Left lung (tissue), 10 donors: ENCODE results near the gene NLRC5. TPM values are rescaled to one million over a fixed set of nuclear protein-coding genes. Genes with fewer than 3 reads are reported as not detected.
A peak's percentile ranks its signal among the peaks of the same experiment; 100 is the strongest.

Source experiments
- ATAC-seq: fragments of 200-7000 bp; cut with Tn5 transposase; one replicate; pipeline ENCODE4 v1.9.1; 2020; ENCODE audit warnings: moderate library complexity
- DNase-seq, 4 donors: peaks; one replicate each; pipeline ENCODE4 v3.0.0-alpha.2; 2013 to 2020
- H3K27ac ChIP-seq, 2 donors: fragments of 200-600 bp; sonication (generic) in 1 of 2; one replicate each; pipeline versions ENCODE4 v1.5.0 to v1.8.0; 2020 to 2021
- H3K27me3 ChIP-seq, 2 donors: fragments of 200-600 bp; sonication (generic) in 1 of 2; one replicate each; pipeline versions ENCODE4 v1.5.0 to v1.8.0; 2020 to 2021
- H3K36me3 ChIP-seq, 2 donors: fragments of 200-600 bp; sonication (generic) in 1 of 2; one replicate each; pipeline versions ENCODE4 v1.5.0 to v1.8.0; 2020 to 2021
- H3K4me1 ChIP-seq, 2 donors: fragments of 200-600 bp; one replicate each; pipeline ENCODE4 v1.8.0; 2021
- H3K4me3 ChIP-seq, 2 donors: fragments of 200-600 bp; sonication (generic) in 1 of 2; one replicate each; pipeline versions ENCODE4 v1.5.0 to v1.8.0; 2020 to 2021; ENCODE audit warnings: mild to moderate bottlenecking in 1 of 2
- H3K9me3 ChIP-seq, 2 donors: fragments of 200-600 bp; sonication (generic) in 1 of 2; one replicate each; pipeline versions ENCODE4 v1.5.0 to v1.8.0; 2020 to 2021
- CTCF ChIP-seq, 2 donors: fragments of 200-600 bp; sonication (generic) in 1 of 2; IDR thresholded peaks; one replicate each; pipeline versions ENCODE4 v1.5.0 to v1.8.0; 2021; ENCODE audit warnings: antibody characterized with exemption in 2 of 2
- intact Hi-C, 2 donors: fragments of 100-400 bp; cut with DNase I; formaldehyde crosslinking; loops; one replicate each; pipeline versions ENCODE4 v1.11.2 to v1.14.2; 2022
- polyA plus RNA-seq, 6 donors: library from polyadenylated mRNA; unstranded; fragments of 120-200 nt; gene quantifications; one replicate each; pipeline ENCODE4 v1.2.1, GENCODE V29; 2013; ENCODE audit not compliant: insufficient read length in 6 of 6
- total RNA-seq, 2 donors: library from RNA; stranded (reverse); fragmentation: NEBNext Ultra II Directional; extraction: Animal tissue kit (Norgen Biotek cat#: 25700); gene quantifications; one replicate each; pipeline ENCODE4 v1.2.1, GENCODE V29; 2021
- donor health status: DM: no; HTN: yes; CAD: no.
- donor health status: DM: no; HTN: no; CAD: no.

The NLRC5 gene
- total and polyA plus RNA-seq, 8 donors = 9.8 to 93.3 (median 12.9) TPM

- no peak for TF ChIP-seq CTCF (IDR thresholded peaks at IDR 0.05)
- Histone ChIP-seq H3K4me3 (no peak overlapping the region), H3K9me3 (no peaks in the 10 kb centered on the region), H3K27ac (no peak overlapping the region), H3K4me1 (peaks cover under 1 to 23% of the 10 kb centered on the region in 2 donors), H3K36me3 (peaks cover 0 to 98% of the 10 kb centered on the region in 2 donors), H3K27me3 (no peaks in the 10 kb centered on the region)
- DNase-seq = no peak
- ATAC-seq = no peak
- intact Hi-C loops = no loop called here
Observed at GRCh38 chr16:56943761-56944375, 45.5 kb upstream of the NLRC5 start.

GRCh38 chr16:56944954-56945839 lies 44.2 kb upstream of the NLRC5 start:
- Histone ChIP-seq H3K36me3 (peaks cover 0 to 87% of the 10 kb centered on the region in 2 donors), H3K27me3 (no peaks in the 10 kb centered on the region), H3K4me1 (peaks cover 0 to 10% of the 10 kb centered on the region in 2 donors), H3K4me3 (no peak overlapping the region), H3K9me3 (no peaks in the 10 kb centered on the region), H3K27ac (no peak overlapping the region)
- DNase-seq (no peak), ATAC-seq (peak; percentile 42)
- no peak for TF ChIP-seq CTCF (IDR thresholded peaks at IDR 0.05)
- intact Hi-C loops = no loop called here

- H3K27me3 ChIP-seq = no peaks in the 10 kb centered on the region
- TF ChIP-seq CTCF (IDR thresholded peaks at IDR 0.05) = no peak
- no peak overlapping the region for H3K4me3 ChIP-seq
- DNase-seq (no peak), ATAC-seq (peak; percentile 42)
- intact Hi-C loops = no loop called here
- H3K9me3 ChIP-seq = no peaks in the 10 kb centered on the region
- peaks cover 0 to 79% of the 10 kb centered on the region in 2 donors for H3K36me3 ChIP-seq
- peaks cover 0 to 10% of the 10 kb centered on the region in 2 donors for H3K4me1 ChIP-seq
- no peak overlapping the region for H3K27ac ChIP-seq
Observed at GRCh38 chr16:56945847-56946527, 43.4 kb upstream of the NLRC5 start.

- Histone ChIP-seq H3K4me1 (peaks cover 0 to 13% of the 10 kb centered on the region in 2 donors), H3K27me3 (no peaks in the 10 kb centered on the region), H3K4me3 (no peak overlapping the region), H3K36me3 (peaks cover 0 to 69% of the 10 kb centered on the region in 2 donors), H3K27ac (no peak overlapping the region), H3K9me3 (no peaks in the 10 kb centered on the region)
- DNase-seq (no peak), ATAC-seq (no peak)
- intact Hi-C loops = no loop called here
- TF ChIP-seq CTCF (IDR thresholded peaks at IDR 0.05) = no peak
Observed at GRCh38 chr16:56946767-56947603, 42.4 kb upstream of the NLRC5 start.
